Right lobe of liver (tissue), 6 donors: ENCODE results near the gene EDN1. TPM values are rescaled to one million over a fixed set of nuclear protein-coding genes. Genes with fewer than 3 reads are reported as not detected.
"Not testable (repeated sequence)": the region's sequence is repeated elsewhere in the genome, so short reads cannot be mapped to it uniquely, and the experiment has no call there.

Experiments
- ATAC-seq, 4 donors: fragments of 200-7000 bp; cut with Tn5 transposase; one replicate each; pipeline ENCODE4 v1.9.1; 2020; ENCODE audit warnings: mild to moderate bottlenecking in 4 of 4, moderate library complexity in 4 of 4
- DNase-seq, 3 donors: peaks; one replicate each; pipeline ENCODE4 v3.0.0-alpha.2; 2020
- H3K27ac ChIP-seq, 3 donors: fragments of 200-600 bp; one replicate each; pipeline ENCODE4 v1.8.0; 2022
- H3K27me3 ChIP-seq, 2 donors: fragments of 200-600 bp; one replicate each; pipeline ENCODE4 v1.8.0; 2022
- H3K36me3 ChIP-seq, 4 donors: fragments of 200-600 bp; sonication (generic) in 1 of 4; one replicate each; pipeline versions ENCODE4 v1.5.1 to v1.8.0; 2017 to 2022; ENCODE audit warnings: control low read depth in 1 of 4
- H3K4me1 ChIP-seq, 4 donors: fragments of 200-600 bp; sonication (generic) in 1 of 4; one replicate each; pipeline versions ENCODE4 v1.5.1 to v1.8.0; 2017 to 2022; ENCODE audit warnings: control low read depth in 1 of 4
- H3K4me3 ChIP-seq, 3 donors: fragments of 200-600 bp; one replicate each; pipeline ENCODE4 v1.8.0; 2022
- H3K9me3 ChIP-seq, 4 donors: fragments of 200-600 bp; sonication (generic) in 1 of 4; one replicate each; pipeline versions ENCODE4 v1.5.1 to v1.8.0; 2017 to 2022; ENCODE audit warnings: control low read depth in 1 of 4
- CTCF ChIP-seq, 4 donors: fragments of 200-600 bp in 3 of 4; fragments of 450-650 bp in 1 of 4; IDR thresholded peaks; one replicate each; pipeline versions ENCODE4 v1.5.1 to v1.8.0; 2016 to 2022; ENCODE audit warnings: antibody characterized with exemption in 4 of 4, mild to moderate bottlenecking in 2 of 4
- POLR2A ChIP-seq: fragments of 450-650 bp; IDR thresholded peaks from one replicate; pipeline ENCODE4 v1.6.1; 2017; ENCODE audit warnings: antibody characterized with exemption, mild to moderate bottlenecking
- WGBS: methylation state at CpG from one replicate; pipeline ENCODE4 v1.1.6; 2018; ENCODE audit warnings: low coverage, low lambda C conversion rate; ENCODE audit not compliant: insufficient coverage; ENCODE audit errors: missing lambda C conversion rate; 5-methylcytosine and 5-hydroxymethylcytosine counted together
- intact Hi-C, 2 donors: fragments of 100-400 bp; cut with DNase I; formaldehyde crosslinking; loops; one replicate each; pipeline versions ENCODE4 v1.11.2 to v1.14.1; 2022
- total RNA-seq, 6 experiments: library from RNA; depleted of rRNA in 2 of 6; stranded (reverse); fragments of >200 nt in 2 of 6; fragmentation: NEBNext Ultra II Directional in 3 of 6; extraction: Animal tissue kit (Norgen Biotek cat#: 25700) in 3 of 6; gene quantifications; one replicate each; pipeline versions ENCODE4 v1.1.0 to v1.2.4, GENCODE V29; 2016 to 2023
- donor health status: DM: no; HTN: yes; CAD: no.
- donor health status: DM: no; HTN: no; CAD: no.
- donor health status: DM: no; HTN: no; CAD: no.
- donor health status: DM: no; HTN: yes; CAD: no.
- donor health status: DM: no; HTN: yes; CAD: no.

The EDN1 gene
- total RNA-seq, 6 experiments from 2014 or later: 0.18 to 6.8 (median 1.4) TPM

- WGBS: 60% methylated on average over 3 of the region's 3 CpGs
- TF ChIP-seq CTCF (IDR thresholded peaks at IDR 0.05) (no peak), POLR2A (no peak)
- H3K36me3 ChIP-seq: no peaks in the 10 kb centered on the region
- no peak for DNase-seq
- H3K27me3 ChIP-seq: no peaks in the 10 kb centered on the region
- no peaks in the 10 kb centered on the region for H3K9me3 ChIP-seq
- ATAC-seq: no peak
- no peak overlapping the region for H3K4me3 ChIP-seq
- intact Hi-C loops: no loop called here
- H3K4me1 ChIP-seq: peaks cover 0 to 10% (median 5%) of the 10 kb centered on the region in 4 donors
- H3K27ac ChIP-seq: no peak overlapping the region
Observed at GRCh38 chr6:12328701-12329100, 38.5 kb downstream of the EDN1 start.

GRCh38 chr6:12331474-12331873, 41.3 kb downstream of the EDN1 start:
- H3K9me3 ChIP-seq: no peaks in the 10 kb centered on the region
- TF ChIP-seq POLR2A: no peak
- no peak for TF ChIP-seq CTCF (IDR thresholded peaks at IDR 0.05)
- H3K4me3 ChIP-seq: no peak overlapping the region
- H3K27ac ChIP-seq: peak overlapping the region in 1 of 3 donors; percentile 34
- no peaks in the 10 kb centered on the region for H3K36me3 ChIP-seq
- 48% methylated on average over 2 of the region's 2 CpGs for WGBS
- ATAC-seq (peak in 3 of 4 donors; percentile 12 to 75 (median 57)), DNase-seq (no peak)
- peaks cover 0 to 32% (median 16%) of the 10 kb centered on the region in 4 donors for H3K4me1 ChIP-seq
- no peaks in the 10 kb centered on the region for H3K27me3 ChIP-seq
- intact Hi-C loops: no loop called here

- Histone ChIP-seq H3K4me1 (peaks cover 0 to 37% (median 17%) of the 10 kb centered on the region in 4 donors), H3K27me3 (no peaks in the 10 kb centered on the region), H3K9me3 (no peaks in the 10 kb centered on the region), H3K4me3 (no peak overlapping the region), H3K27ac (peak overlapping the region in 1 of 3 donors; percentile 34), H3K36me3 (no peaks in the 10 kb centered on the region)
- 39% methylated on average over 8 of the region's 8 CpGs for WGBS
- no peak for TF ChIP-seq POLR2A
- no peak for TF ChIP-seq CTCF (IDR thresholded peaks at IDR 0.05)
- ATAC-seq: peak; percentile 25 to 61 (median 52)
- intact Hi-C loops: no loop called here
- DNase-seq: no peak
Observed at GRCh38 chr6:12331951-12332749, 42.0 kb downstream of the EDN1 start.

DNA sequence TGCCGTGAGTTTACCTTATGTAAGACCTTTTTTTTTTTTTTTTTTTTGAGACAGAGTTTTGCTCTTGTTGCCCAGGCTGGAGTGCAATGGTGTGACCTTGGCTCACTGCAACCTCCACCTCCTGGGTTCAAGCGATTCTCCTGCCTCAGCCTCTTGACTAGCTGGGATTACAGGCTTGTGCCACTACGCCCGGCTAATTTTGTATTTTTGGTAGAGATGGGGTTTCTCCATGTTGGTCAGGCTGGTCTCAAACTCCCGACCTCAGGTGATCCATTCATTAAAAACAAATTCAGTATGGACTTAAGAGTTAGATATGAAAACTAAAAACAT, 42.6 kb downstream of the EDN1 start:
- DNase-seq, intact Hi-C loops, H3K4me3 ChIP-seq, H3K27me3 ChIP-seq, H3K9me3 ChIP-seq, H3K36me3 ChIP-seq, H3K27ac ChIP-seq, ATAC-seq: not testable (repeated sequence)
- H3K4me1 ChIP-seq: peaks cover 0 to 37% (median 17%) of the 10 kb centered on the region in 4 donors
- 78% methylated on average over 5 of the region's 5 CpGs for WGBS

DNA sequence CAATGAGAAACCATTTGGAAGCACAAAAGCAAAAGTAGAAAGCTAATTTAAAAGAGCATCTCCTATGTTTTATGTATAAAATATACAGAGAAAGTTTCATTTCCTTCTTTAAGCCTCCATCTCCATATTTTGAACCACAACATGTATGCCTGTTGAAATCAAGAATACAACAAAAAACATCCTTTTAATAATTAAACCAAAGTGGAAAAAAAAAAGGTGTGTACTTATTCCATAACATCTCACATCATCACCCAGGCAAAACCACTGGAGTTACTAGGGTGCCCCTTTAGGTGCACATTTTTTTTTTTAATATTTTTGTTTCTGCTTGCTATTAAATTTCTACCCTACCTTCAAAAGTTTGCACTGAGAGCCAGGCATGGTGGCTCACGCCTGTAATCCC, 43.0 kb downstream of the EDN1 start:
- ATAC-seq (no peak), DNase-seq (no peak)
- H3K27me3 ChIP-seq: no peaks in the 10 kb centered on the region
- peaks cover 0 to 37% (median 17%) of the 10 kb centered on the region in 4 donors for H3K4me1 ChIP-seq
- intact Hi-C loops: no loop called here
- H3K9me3 ChIP-seq: no peaks in the 10 kb centered on the region
- 83% methylated on average over 1 of the region's 1 CpG for WGBS
- TF ChIP-seq POLR2A (no peak), CTCF (IDR thresholded peaks at IDR 0.05) (no peak)
- no peak overlapping the region for H3K27ac ChIP-seq
- H3K4me3 ChIP-seq: no peak overlapping the region
- H3K36me3 ChIP-seq: no peaks in the 10 kb centered on the region
